Measurements from ENCODE around the gene TP53TG5.

TP53TG5 gene

GRCh38 chr20:45344168-45344860, 33.8 kb downstream of the TP53TG5 start:
- DNase-seq: no peak

DNA sequence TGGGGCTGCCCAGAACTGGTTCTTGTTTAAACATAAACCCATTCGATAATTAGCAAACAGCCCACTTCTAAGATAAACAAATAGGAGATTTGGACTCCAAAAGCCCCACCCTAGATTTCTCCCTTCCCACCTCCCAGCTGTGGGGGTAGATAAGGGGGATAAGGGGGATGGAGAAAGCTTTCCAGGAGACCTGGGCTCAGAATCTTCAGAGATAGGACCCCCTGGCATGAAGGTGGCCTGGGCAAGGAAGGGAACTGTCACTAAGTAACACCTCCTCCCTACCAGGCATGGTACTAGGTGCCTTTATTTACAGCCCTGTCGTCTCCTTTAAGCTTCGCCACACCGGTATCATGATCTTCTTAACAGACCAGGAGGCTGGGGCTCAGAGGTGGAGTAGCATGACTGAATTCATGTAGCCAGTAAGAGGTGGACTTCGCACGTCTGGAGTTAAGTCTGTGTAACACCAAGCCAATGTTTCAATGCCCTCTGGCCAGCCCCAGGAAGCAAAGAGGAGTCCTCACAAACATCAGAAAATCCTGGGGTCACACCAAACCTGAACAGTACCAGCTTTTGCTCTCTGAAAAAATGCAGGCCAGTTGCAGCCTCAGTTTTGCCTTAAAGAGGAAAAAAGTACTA, 34.5 kb downstream of the TP53TG5 start:
- peak; percentile 8 for DNase-seq

- DNase-seq: no peak
Observed at GRCh38 chr20:45342855-45343531, 35.1 kb downstream of the TP53TG5 start.

GRCh38 chr20:45341939-45342854, 35.9 kb downstream of the TP53TG5 start:
- DNase-seq: peak; percentile 3

DNA sequence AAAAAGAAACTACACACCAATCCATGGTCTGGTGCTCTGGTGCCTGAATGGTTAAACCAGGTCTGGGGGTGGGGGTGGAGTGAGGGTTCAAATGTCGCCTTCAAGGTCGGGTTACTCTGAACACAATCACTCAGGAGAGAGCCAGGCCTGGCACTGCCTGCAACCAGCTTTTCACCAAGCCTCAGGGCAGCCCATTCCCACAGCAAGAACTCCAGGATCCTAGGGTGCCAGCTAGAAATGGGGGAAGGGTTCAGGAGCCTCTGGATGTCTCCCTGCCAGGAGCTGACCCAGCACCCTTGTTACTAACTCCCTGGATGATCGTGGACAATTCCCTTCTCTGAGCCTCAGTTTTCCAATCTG, 36.6 kb downstream of the TP53TG5 start:
- DNase-seq: no peak

GRCh38 chr20:45340951-45341350, 37.2 kb downstream of the TP53TG5 start:
- no peak for DNase-seq

DNA sequence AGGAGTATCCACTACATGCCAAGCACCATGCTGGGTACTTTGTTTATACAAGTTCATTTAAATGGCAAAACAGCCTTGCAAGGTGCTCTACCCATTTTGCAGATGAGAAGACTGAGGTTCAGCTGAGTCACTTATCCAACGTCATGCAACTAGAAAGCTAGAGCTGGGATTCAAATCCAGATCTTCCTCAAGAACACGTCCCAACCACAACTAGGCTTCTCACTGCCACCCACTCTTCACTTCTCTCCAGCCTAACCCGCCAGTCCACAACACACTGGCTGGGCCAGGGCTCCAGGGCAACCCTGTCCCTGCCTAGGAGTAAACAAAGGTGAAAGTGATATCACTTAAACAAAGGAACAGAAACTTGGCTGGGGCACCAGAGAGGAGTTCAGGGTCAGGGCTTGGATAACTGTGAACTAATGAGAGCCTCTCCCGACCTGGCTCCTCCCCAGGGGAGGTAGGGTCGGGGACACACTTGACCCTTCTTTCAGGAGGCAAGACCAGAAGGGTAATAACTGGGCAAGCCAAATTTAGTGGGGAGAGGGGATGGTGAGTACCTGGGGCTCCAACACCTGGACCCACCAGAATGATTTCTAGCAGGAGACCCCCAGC, 37.8 kb downstream of the TP53TG5 start:
- no peak for DNase-seq

GRCh38 chr20:45339799-45340198, 38.3 kb downstream of the TP53TG5 start:
- DNase-seq: no peak

- DNase-seq: no peak
Observed at GRCh38 chr20:45339084-45339483, 39.0 kb downstream of the TP53TG5 start.

- no peak for DNase-seq
Observed at GRCh38 chr20:45338121-45339030, 39.7 kb downstream of the TP53TG5 start.

DNA sequence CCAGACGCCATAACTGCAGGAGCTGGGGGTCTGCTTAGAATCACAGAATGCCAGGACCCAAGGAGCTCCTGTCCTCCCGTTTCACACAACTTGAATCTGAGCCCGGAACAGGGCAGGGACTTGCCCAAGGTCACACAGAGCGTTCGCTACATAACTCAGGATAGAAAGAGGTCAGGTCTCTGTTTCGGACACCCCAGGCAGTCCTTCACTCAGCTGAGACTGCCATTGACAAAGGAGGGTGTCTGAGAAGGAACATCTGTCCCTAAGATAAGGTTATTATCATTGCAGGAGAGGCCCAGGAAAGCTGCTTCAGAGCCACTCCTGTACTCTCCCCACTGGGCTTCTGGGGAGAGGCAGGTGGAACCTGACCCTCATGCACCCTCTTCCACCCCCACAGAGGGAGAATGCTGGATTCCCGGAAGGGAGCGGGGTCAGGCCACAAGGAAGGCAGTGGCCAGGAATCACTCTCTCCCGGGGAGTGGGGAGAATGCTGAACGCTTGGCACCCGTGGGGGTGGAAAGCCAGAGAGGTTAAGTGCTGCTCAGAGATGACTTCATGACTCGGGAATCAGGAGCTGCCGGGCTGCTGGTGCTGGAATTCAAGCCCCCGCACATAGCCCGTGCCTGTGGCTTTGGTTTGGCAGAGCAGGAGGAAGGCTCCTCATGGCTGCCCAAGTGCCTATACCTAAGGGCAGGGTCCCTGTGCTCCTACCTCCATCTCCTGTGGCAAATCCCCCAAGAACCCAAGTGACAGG, 40.6 kb downstream of the TP53TG5 start:
- DNase-seq: no peak

- DNase-seq: no peak
Observed at GRCh38 chr20:45336530-45337366, 41.4 kb downstream of the TP53TG5 start.

DNA sequence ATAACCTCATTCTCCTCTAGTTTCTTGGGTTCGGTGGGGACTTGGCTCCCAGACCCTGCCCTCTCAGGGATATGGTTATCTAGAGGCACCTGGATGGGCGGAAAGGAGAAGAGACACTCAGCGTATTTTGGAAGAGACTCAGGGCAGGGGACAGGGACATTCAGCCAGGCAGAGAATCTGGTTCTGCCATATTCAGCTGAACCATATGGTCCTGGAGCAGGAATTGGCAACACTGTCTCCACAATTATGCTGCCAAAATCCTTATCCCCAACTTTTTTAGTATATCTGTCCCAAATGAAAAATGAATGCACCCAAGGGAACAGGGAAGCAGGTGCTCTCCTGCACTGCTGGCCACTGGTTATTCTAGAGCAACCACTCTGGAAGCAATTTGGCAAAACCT, 47.6 kb downstream of the TP53TG5 start:
- no peak for DNase-seq

- no peak for DNase-seq
Observed at GRCh38 chr20:45329497-45330319, 48.4 kb downstream of the TP53TG5 start.

GRCh38 chr20:45328451-45328850, 49.7 kb downstream of the TP53TG5 start:
- no peak for DNase-seq

GRCh38 chr20:45325371-45325770, 52.8 kb downstream of the TP53TG5 start:
- DNase-seq: no peak

DNA sequence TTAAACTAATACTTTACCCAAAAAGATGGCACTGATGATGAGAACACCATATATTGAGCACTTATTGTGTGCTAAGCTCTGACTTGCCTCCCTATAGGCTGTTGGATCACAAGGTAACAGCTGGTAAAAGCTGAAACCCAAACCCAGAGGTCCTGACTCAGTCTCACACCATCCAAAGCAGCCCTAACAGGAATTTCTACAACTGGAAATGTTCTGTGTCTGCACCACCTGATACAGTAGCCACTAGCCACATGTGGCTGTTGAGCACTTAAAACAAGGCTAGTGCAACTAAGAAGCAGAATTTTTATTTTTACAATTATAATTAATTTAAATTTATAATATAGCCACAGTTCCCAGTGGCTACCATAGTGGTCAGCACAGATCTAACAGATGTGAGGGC, 54.4 kb downstream of the TP53TG5 start:
- DNase-seq: no peak

DNA sequence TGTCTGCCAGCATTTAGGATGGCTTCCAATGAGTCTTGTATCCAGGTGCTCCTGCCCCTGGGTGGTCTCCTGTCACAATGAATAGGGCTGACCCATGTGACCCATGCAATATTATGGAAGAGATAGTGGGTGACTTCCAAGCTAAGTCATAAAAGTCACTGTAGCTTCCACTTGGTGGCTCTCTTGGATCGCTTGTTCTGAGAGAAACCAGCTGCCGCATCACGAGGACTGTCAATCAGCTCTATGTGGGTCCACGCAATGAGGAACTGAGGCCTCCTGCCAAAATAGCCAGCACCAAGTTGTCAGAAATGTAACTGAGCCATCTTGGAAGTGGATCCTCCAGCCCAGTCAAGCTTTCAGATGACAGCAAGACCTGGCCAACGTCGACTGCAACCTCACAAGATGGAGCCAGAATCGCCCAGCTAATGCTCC, 55.2 kb downstream of the TP53TG5 start:
- DNase-seq: peak; percentile 1
